Stimulated activated naive CD8-positive, alpha-beta T cell treated with anti-CD3 and anti-CD28 coated beads, Interleukin-15, Interleukin-2, amounts not matched to agents 100 ng/mL and 50 ng/mL, for 24 hours (primary cell): Measurements from ENCODE around the gene DYNC2H1.

Experiments used
- H3K27ac Mint-ChIP-seq: one replicate; pipeline ENCODE4 v1.8.0; 2021; ENCODE audit warnings: mild to moderate bottlenecking, mixed read lengths
- H3K27me3 Mint-ChIP-seq: one replicate; pipeline ENCODE4 v1.8.0; 2021; ENCODE audit warnings: mixed read lengths
- H3K36me3 Mint-ChIP-seq: one replicate; pipeline ENCODE4 v1.8.0; 2021; ENCODE audit warnings: low read depth, mixed read lengths
- H3K4me1 Mint-ChIP-seq: one replicate; pipeline ENCODE4 v1.8.0; 2021; ENCODE audit warnings: low read depth, mixed read lengths
- H3K4me3 Mint-ChIP-seq: one replicate; pipeline ENCODE4 v1.8.0; 2021; ENCODE audit warnings: mild to moderate bottlenecking, mixed read lengths
- H3K9me3 Mint-ChIP-seq: one replicate; pipeline ENCODE4 v1.8.0; 2021; ENCODE audit warnings: mixed read lengths

The DYNC2H1 gene

GRCh38 chr11:103108933-103109817 lies at the start of gene DYNC2H1:
TSS of gene DYNC2H1 (plus strand) at chr11:103109426. CDS start at chr11:103109575, 149 bp downstream.
- H3K36me3 Mint-ChIP-seq: no peaks in the 10 kb centered on the region
- peak within 1 kb of the TSS; percentile 92 for H3K4me3 Mint-ChIP-seq
- H3K9me3 Mint-ChIP-seq: no peaks in the 10 kb centered on the region
- peaks cover 13% of the 10 kb centered on the region for H3K4me1 Mint-ChIP-seq
- peaks cover 12% of the 10 kb centered on the region for H3K27me3 Mint-ChIP-seq
- peak within 1 kb of the TSS; percentile 81 for H3K27ac Mint-ChIP-seq

- Mint-ChIP-seq H3K4me3 (no peak overlapping the region), H3K4me1 (peaks cover under 1% of the 10 kb centered on the region), H3K27me3 (no peaks in the 10 kb centered on the region), H3K27ac (no peak overlapping the region), H3K9me3 (no peaks in the 10 kb centered on the region), H3K36me3 (peaks cover 68% of the 10 kb centered on the region)
Measured at GRCh38 chr11:103061656-103062055, 47.6 kb upstream of the DYNC2H1 start.

- H3K27me3 Mint-ChIP-seq: no peaks in the 10 kb centered on the region
Measured at GRCh38 chr11:103067118-103067517, 42.1 kb upstream of the DYNC2H1 start.

GRCh38 chr11:103069367-103069766 lies 39.9 kb upstream of the DYNC2H1 start:
- H3K36me3 Mint-ChIP-seq: peaks cover 65% of the 10 kb centered on the region
- no peaks in the 10 kb centered on the region for H3K9me3 Mint-ChIP-seq
- no peak overlapping the region for H3K4me3 Mint-ChIP-seq
- H3K4me1 Mint-ChIP-seq: peaks cover 45% of the 10 kb centered on the region
- H3K27me3 Mint-ChIP-seq: no peaks in the 10 kb centered on the region
- peak overlapping the region; percentile 66 for H3K27ac Mint-ChIP-seq

More at GRCh38 chr11:103067118-103067517, 42.1 kb upstream of the DYNC2H1 start:
- H3K9me3 Mint-ChIP-seq: no peaks in the 10 kb centered on the region
- peak overlapping the region; percentile 19 for H3K27ac Mint-ChIP-seq
- H3K4me3 Mint-ChIP-seq: no peak overlapping the region
- peaks cover 45% of the 10 kb centered on the region for H3K4me1 Mint-ChIP-seq
- H3K36me3 Mint-ChIP-seq: peaks cover 63% of the 10 kb centered on the region

- Mint-ChIP-seq H3K4me3 (peak overlapping the region; percentile 37), H3K4me1 (peaks cover 45% of the 10 kb centered on the region), H3K36me3 (peaks cover 71% of the 10 kb centered on the region), H3K9me3 (no peaks in the 10 kb centered on the region), H3K27ac (peak overlapping the region; percentile 67), H3K27me3 (no peaks in the 10 kb centered on the region)
Measured at GRCh38 chr11:103070142-103070541, 39.1 kb upstream of the DYNC2H1 start.

GRCh38 chr11:103071008-103071407 lies 38.2 kb upstream of the DYNC2H1 start:
- Mint-ChIP-seq H3K36me3 (peaks cover 76% of the 10 kb centered on the region), H3K27ac (no peak overlapping the region)

GRCh38 chr11:103076361-103076760 lies 32.9 kb upstream of the DYNC2H1 start:
- H3K4me3 Mint-ChIP-seq: no peak overlapping the region
- no peaks in the 10 kb centered on the region for H3K27me3 Mint-ChIP-seq
- no peaks in the 10 kb centered on the region for H3K9me3 Mint-ChIP-seq
- peaks cover 77% of the 10 kb centered on the region for H3K36me3 Mint-ChIP-seq
- no peak overlapping the region for H3K27ac Mint-ChIP-seq
- H3K4me1 Mint-ChIP-seq: peaks cover 2% of the 10 kb centered on the region

More at GRCh38 chr11:103071008-103071407, 38.2 kb upstream of the DYNC2H1 start:
- H3K4me3 Mint-ChIP-seq: peak overlapping the region; percentile 37
- H3K9me3 Mint-ChIP-seq: no peaks in the 10 kb centered on the region
- H3K27me3 Mint-ChIP-seq: no peaks in the 10 kb centered on the region
- peaks cover 45% of the 10 kb centered on the region for H3K4me1 Mint-ChIP-seq

- Mint-ChIP-seq H3K27me3 (no peaks in the 10 kb centered on the region), H3K4me1 (peaks cover 2% of the 10 kb centered on the region), H3K36me3 (peaks cover 82% of the 10 kb centered on the region), H3K9me3 (no peaks in the 10 kb centered on the region), H3K27ac (no peak overlapping the region), H3K4me3 (no peak overlapping the region)
Measured at GRCh38 chr11:103077554-103077953, 31.7 kb upstream of the DYNC2H1 start.

GRCh38 chr11:103078710-103079109 lies 30.5 kb upstream of the DYNC2H1 start:
- peak overlapping the region; percentile 24 for H3K27ac Mint-ChIP-seq
- peaks cover 2% of the 10 kb centered on the region for H3K4me1 Mint-ChIP-seq
- peaks cover 78% of the 10 kb centered on the region for H3K36me3 Mint-ChIP-seq
- no peak overlapping the region for H3K4me3 Mint-ChIP-seq
- H3K27me3 Mint-ChIP-seq: no peaks in the 10 kb centered on the region
- no peaks in the 10 kb centered on the region for H3K9me3 Mint-ChIP-seq

GRCh38 chr11:103079833-103080232 lies 29.4 kb upstream of the DYNC2H1 start:
- Mint-ChIP-seq H3K4me3 (no peak overlapping the region), H3K9me3 (no peaks in the 10 kb centered on the region), H3K4me1 (peaks cover 2% of the 10 kb centered on the region), H3K27ac (no peak overlapping the region), H3K27me3 (no peaks in the 10 kb centered on the region), H3K36me3 (peaks cover 73% of the 10 kb centered on the region)

- H3K36me3 Mint-ChIP-seq: peaks cover 50% of the 10 kb centered on the region
- H3K4me1 Mint-ChIP-seq: peaks cover 29% of the 10 kb centered on the region
- H3K27me3 Mint-ChIP-seq: no peaks in the 10 kb centered on the region
- H3K27ac Mint-ChIP-seq: no peak overlapping the region
- H3K9me3 Mint-ChIP-seq: no peaks in the 10 kb centered on the region
- no peak overlapping the region for H3K4me3 Mint-ChIP-seq
Measured at GRCh38 chr11:103085758-103086365, 23.4 kb upstream of the DYNC2H1 start.

- peaks cover 31% of the 10 kb centered on the region for H3K4me1 Mint-ChIP-seq
- peaks cover 53% of the 10 kb centered on the region for H3K36me3 Mint-ChIP-seq
- H3K9me3 Mint-ChIP-seq: no peaks in the 10 kb centered on the region
Measured at GRCh38 chr11:103086461-103086860, 22.8 kb upstream of the DYNC2H1 start.

GRCh38 chr11:103091064-103091800 lies 18.0 kb upstream of the DYNC2H1 start:
- Mint-ChIP-seq H3K36me3 (peaks cover 28% of the 10 kb centered on the region), H3K4me1 (peaks cover 33% of the 10 kb centered on the region), H3K9me3 (no peaks in the 10 kb centered on the region), H3K4me3 (peak overlapping the region; percentile 96), H3K27me3 (peaks cover 25% of the 10 kb centered on the region), H3K27ac (peak overlapping the region; percentile 94)

More at GRCh38 chr11:103086461-103086860, 22.8 kb upstream of the DYNC2H1 start:
- Mint-ChIP-seq H3K4me3 (no peak overlapping the region), H3K27ac (no peak overlapping the region), H3K27me3 (no peaks in the 10 kb centered on the region)

GRCh38 chr11:103091801-103092524 lies 17.3 kb upstream of the DYNC2H1 start, which contains the start of gene DCUN1D5:
TSS of gene DCUN1D5 (minus strand) at chr11:103092160. CDS start at chr11:103091872, 288 bp downstream.
- Mint-ChIP-seq H3K27me3 (peaks cover 32% of the 10 kb centered on the region), H3K4me1 (peaks cover 29% of the 10 kb centered on the region), H3K36me3 (peaks cover 28% of the 10 kb centered on the region), H3K4me3 (peak within 1 kb of the TSS; percentile 96), H3K9me3 (no peaks in the 10 kb centered on the region), H3K27ac (peak within 1 kb of the TSS; percentile 94)
